GM12878 (cell line): ENCODE measurements around the gene WDR75. TPM values are rescaled to one million over a fixed set of nuclear protein-coding genes. Genes with fewer than 3 reads are reported as not detected.

Experiments
- EGR1 ChIP-seq, 2 experiments: IDR thresholded peaks; 1 replicate in 1 of 2; 2 replicates in 1 of 2; pipeline ENCODE4 v1.6.1; 2011 to 2012; ENCODE audit warnings: low read depth in 2 of 2, low read length in 2 of 2, borderline replicate concordance in 1 of 2, mild to moderate bottlenecking in 1 of 2, moderate library complexity in 1 of 2
- SMC3 ChIP-seq: IDR thresholded peaks from 2 replicates; pipeline ENCODE4 v1.6.1; 2011; ENCODE audit warnings: low read length, improper control_type of control experiment, borderline replicate concordance
- polyA plus RNA-seq, 11 experiments: library from polyadenylated mRNA; depleted of rRNA in 4 of 11; unstranded in 6 of 11; stranded (reverse) in 5 of 11; fragments of >200 nt; fragmentation: Nextera tagmentation in 4 of 11; fragmentation: Illumina TruSeq in 1 of 11; extraction: Ambion mirVana in 4 of 11; extraction: Trizol in 1 of 11; gene quantifications; 1 replicate in 1 of 11; 2 replicates in 10 of 11; pipeline versions ENCODE4 v1.2.1 to v1.2.3, GENCODE V29; 2011 to 2016; ENCODE audit warnings: inconsistent platforms in 2 of 11, missing spikeins in 2 of 11, low read depth in 1 of 11
- total RNA-seq, 4 experiments: library from RNA; depleted of rRNA in 3 of 4; stranded (reverse); fragments of >200 nt in 3 of 4; fragmentation: Illumina TruSeq in 1 of 4; extraction: Trizol in 1 of 4; gene quantifications; 2 replicates each; pipeline versions ENCODE4 v1.2.1 to v1.2.3, GENCODE V29; 2013 to 2021
- TF ChIP-seq, protein P1 (sequence below): fragments of 450-650 bp; IDR thresholded peaks from 2 replicates; pipeline ENCODE4 v1.6.1; 2017; ENCODE audit warnings: mild to moderate bottlenecking, moderate library complexity
- TF ChIP-seq, protein P2 (sequence below): IDR thresholded peaks from 2 replicates; pipeline ENCODE4 v1.6.1; 2012; ENCODE audit warnings: mild to moderate bottlenecking, low read depth, low read length
- TF ChIP-seq, protein P3 (sequence below): fragments of 450-650 bp; IDR thresholded peaks from 2 replicates; pipeline ENCODE4 v1.6.1; 2017; ENCODE audit warnings: mild to moderate bottlenecking, moderate library complexity

The WDR75 gene
- total and polyA plus RNA-seq, 10 of the 15 experiments (the other 5 are each of a cell fraction or from before 2014, with no cell fraction given), result 53.1 to 98.5 (median 71.5) TPM

DNA sequence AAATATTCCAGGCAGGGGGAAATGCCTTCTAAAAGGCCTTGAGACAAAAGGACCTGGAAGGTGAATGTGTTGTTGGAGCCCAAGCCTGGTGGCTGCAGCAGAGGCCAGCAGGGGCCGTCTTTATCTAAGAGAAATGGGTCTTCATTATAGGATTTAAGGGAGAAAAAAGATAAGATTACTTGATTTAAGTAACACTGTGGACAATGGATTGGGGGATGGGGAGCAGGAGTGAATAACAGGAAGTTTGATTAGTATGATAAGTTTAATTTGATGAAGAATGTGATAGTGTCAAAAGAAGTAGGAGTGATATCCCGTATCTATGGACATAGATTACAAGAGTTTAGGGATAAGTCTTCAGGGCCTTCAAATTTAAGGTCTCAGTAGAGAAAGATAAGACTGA, 64.2 kb downstream of the WDR75 start (continued):
- TF ChIP-seq, protein P1, sequence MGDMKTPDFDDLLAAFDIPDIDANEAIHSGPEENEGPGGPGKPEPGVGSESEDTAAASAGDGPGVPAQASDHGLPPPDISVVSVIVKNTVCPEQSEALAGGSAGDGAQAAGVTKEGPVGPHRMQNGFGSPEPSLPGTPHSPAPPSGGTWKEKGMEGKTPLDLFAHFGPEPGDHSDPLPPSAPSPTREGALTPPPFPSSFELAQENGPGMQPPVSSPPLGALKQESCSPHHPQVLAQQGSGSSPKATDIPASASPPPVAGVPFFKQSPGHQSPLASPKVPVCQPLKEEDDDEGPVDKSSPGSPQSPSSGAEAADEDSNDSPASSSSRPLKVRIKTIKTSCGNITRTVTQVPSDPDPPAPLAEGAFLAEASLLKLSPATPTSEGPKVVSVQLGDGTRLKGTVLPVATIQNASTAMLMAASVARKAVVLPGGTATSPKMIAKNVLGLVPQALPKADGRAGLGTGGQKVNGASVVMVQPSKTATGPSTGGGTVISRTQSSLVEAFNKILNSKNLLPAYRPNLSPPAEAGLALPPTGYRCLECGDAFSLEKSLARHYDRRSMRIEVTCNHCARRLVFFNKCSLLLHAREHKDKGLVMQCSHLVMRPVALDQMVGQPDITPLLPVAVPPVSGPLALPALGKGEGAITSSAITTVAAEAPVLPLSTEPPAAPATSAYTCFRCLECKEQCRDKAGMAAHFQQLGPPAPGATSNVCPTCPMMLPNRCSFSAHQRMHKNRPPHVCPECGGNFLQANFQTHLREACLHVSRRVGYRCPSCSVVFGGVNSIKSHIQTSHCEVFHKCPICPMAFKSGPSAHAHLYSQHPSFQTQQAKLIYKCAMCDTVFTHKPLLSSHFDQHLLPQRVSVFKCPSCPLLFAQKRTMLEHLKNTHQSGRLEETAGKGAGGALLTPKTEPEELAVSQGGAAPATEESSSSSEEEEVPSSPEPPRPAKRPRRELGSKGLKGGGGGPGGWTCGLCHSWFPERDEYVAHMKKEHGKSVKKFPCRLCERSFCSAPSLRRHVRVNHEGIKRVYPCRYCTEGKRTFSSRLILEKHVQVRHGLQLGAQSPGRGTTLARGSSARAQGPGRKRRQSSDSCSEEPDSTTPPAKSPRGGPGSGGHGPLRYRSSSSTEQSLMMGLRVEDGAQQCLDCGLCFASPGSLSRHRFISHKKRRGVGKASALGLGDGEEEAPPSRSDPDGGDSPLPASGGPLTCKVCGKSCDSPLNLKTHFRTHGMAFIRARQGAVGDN, result no peak
- TF ChIP-seq SMC3 (no peak), EGR1 (IDR thresholded peaks at IDR 0.05; ENCODE audit: borderline replicate concordance in 1 of 2, low read depth in 2 of 2, low read length in 2 of 2) (no peak)
- TF ChIP-seq, protein P2, sequence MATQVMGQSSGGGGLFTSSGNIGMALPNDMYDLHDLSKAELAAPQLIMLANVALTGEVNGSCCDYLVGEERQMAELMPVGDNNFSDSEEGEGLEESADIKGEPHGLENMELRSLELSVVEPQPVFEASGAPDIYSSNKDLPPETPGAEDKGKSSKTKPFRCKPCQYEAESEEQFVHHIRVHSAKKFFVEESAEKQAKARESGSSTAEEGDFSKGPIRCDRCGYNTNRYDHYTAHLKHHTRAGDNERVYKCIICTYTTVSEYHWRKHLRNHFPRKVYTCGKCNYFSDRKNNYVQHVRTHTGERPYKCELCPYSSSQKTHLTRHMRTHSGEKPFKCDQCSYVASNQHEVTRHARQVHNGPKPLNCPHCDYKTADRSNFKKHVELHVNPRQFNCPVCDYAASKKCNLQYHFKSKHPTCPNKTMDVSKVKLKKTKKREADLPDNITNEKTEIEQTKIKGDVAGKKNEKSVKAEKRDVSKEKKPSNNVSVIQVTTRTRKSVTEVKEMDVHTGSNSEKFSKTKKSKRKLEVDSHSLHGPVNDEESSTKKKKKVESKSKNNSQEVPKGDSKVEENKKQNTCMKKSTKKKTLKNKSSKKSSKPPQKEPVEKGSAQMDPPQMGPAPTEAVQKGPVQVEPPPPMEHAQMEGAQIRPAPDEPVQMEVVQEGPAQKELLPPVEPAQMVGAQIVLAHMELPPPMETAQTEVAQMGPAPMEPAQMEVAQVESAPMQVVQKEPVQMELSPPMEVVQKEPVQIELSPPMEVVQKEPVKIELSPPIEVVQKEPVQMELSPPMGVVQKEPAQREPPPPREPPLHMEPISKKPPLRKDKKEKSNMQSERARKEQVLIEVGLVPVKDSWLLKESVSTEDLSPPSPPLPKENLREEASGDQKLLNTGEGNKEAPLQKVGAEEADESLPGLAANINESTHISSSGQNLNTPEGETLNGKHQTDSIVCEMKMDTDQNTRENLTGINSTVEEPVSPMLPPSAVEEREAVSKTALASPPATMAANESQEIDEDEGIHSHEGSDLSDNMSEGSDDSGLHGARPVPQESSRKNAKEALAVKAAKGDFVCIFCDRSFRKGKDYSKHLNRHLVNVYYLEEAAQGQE, result no peak
- TF ChIP-seq, protein P3, sequence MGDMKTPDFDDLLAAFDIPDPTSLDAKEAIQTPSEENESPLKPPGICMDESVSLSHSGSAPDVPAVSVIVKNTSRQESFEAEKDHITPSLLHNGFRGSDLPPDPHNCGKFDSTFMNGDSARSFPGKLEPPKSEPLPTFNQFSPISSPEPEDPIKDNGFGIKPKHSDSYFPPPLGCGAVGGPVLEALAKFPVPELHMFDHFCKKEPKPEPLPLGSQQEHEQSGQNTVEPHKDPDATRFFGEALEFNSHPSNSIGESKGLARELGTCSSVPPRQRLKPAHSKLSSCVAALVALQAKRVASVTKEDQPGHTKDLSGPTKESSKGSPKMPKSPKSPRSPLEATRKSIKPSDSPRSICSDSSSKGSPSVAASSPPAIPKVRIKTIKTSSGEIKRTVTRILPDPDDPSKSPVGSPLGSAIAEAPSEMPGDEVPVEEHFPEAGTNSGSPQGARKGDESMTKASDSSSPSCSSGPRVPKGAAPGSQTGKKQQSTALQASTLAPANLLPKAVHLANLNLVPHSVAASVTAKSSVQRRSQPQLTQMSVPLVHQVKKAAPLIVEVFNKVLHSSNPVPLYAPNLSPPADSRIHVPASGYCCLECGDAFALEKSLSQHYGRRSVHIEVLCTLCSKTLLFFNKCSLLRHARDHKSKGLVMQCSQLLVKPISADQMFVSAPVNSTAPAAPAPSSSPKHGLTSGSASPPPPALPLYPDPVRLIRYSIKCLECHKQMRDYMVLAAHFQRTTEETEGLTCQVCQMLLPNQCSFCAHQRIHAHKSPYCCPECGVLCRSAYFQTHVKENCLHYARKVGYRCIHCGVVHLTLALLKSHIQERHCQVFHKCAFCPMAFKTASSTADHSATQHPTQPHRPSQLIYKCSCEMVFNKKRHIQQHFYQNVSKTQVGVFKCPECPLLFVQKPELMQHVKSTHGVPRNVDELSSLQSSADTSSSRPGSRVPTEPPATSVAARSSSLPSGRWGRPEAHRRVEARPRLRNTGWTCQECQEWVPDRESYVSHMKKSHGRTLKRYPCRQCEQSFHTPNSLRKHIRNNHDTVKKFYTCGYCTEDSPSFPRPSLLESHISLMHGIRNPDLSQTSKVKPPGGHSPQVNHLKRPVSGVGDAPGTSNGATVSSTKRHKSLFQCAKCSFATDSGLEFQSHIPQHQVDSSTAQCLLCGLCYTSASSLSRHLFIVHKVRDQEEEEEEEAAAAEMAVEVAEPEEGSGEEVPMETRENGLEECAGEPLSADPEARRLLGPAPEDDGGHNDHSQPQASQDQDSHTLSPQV, result no peak
